ENCODE data around the gene PSTPIP1. TPM values are rescaled to one million over a fixed set of nuclear protein-coding genes. Genes with fewer than 3 reads are reported as not detected.

Gene PSTPIP1
- total and polyA plus RNA-seq, 10 of the 15 experiments (the other 5 are each of a cell fraction or from before 2014, with no cell fraction given) = 0.50 to 29.3 (median 14.5) TPM

DNA sequence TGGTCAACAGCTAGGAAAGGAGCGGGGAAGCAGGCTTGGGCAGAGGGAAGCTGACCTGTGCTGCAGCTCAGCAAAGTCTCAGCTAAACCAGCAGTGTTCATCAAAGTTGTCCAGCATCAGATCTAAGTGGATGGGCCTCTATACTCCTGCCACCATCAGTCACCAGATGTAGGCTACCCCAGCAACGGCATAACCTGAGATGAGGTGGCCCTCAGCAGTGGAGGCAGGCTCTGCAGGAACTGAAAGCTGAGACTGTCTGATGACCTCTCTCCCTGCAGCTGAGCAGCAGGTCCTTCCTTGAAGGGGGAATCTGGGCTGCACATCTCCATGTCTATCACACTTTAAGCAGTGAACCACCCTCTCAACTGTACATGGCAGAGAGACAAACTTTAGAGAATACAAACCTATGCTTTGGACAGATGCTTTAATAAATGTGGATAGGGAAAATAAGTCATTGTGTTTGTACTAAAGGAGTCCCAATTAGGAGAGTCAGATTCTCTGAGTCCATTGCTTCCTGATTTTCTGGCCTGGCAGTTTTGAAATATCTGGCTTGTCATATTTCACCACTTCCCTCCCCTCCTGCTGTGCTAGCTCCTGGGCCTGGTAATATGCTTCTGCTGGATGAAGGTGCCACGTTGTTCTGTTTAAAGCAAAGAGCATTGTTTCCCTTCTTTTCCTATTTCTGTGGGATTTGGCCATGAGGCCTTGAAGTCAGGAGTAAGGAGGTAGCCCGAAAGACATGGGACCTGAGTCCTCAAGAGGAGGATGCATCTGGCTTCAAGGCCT, 11.1 kb upstream of the PSTPIP1 start (continued):
- TF ChIP-seq CHD1 (IDR thresholded peaks at IDR 0.05; ENCODE audit: low read depth, low read length) (no peak), DPF2 (IDR thresholded peaks at IDR 0.05) (0 out of 2 replicates have a peak, but pooled peaks have one; percentile 25), IRF5 (IDR thresholded peaks at IDR 0.05; ENCODE audit: borderline replicate concordance) (no peak), ZSCAN29 (IDR thresholded peaks at IDR 0.05) (no peak), IKZF1 (conservative IDR thresholded peaks at IDR 0.05) (0 out of 2 replicates have a peak, but pooled peaks have one; percentile 28), ESRRA (IDR thresholded peaks at IDR 0.05; ENCODE audit: low read length) (no peak), RFX5 (IDR thresholded peaks at IDR 0.05; ENCODE audit: low read depth, low read length) (no peak)
- TF ChIP-seq, protein P1, sequence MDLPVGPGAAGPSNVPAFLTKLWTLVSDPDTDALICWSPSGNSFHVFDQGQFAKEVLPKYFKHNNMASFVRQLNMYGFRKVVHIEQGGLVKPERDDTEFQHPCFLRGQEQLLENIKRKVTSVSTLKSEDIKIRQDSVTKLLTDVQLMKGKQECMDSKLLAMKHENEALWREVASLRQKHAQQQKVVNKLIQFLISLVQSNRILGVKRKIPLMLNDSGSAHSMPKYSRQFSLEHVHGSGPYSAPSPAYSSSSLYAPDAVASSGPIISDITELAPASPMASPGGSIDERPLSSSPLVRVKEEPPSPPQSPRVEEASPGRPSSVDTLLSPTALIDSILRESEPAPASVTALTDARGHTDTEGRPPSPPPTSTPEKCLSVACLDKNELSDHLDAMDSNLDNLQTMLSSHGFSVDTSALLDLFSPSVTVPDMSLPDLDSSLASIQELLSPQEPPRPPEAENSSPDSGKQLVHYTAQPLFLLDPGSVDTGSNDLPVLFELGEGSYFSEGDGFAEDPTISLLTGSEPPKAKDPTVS (IDR thresholded peaks at IDR 0.05; ENCODE audit: low read depth, low read length) = no peak
- TF ChIP-seq, protein P2, sequence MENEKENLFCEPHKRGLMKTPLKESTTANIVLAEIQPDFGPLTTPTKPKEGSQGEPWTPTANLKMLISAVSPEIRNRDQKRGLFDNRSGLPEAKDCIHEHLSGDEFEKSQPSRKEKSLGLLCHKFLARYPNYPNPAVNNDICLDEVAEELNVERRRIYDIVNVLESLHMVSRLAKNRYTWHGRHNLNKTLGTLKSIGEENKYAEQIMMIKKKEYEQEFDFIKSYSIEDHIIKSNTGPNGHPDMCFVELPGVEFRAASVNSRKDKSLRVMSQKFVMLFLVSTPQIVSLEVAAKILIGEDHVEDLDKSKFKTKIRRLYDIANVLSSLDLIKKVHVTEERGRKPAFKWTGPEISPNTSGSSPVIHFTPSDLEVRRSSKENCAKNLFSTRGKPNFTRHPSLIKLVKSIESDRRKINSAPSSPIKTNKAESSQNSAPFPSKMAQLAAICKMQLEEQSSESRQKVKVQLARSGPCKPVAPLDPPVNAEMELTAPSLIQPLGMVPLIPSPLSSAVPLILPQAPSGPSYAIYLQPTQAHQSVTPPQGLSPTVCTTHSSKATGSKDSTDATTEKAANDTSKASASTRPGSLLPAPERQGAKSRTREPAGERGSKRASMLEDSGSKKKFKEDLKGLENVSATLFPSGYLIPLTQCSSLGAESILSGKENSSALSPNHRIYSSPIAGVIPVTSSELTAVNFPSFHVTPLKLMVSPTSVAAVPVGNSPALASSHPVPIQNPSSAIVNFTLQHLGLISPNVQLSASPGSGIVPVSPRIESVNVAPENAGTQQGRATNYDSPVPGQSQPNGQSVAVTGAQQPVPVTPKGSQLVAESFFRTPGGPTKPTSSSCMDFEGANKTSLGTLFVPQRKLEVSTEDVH (IDR thresholded peaks at IDR 0.05; ENCODE audit: low read depth, partially characterized antibody) = no peak
- TF ChIP-seq, protein P3, sequence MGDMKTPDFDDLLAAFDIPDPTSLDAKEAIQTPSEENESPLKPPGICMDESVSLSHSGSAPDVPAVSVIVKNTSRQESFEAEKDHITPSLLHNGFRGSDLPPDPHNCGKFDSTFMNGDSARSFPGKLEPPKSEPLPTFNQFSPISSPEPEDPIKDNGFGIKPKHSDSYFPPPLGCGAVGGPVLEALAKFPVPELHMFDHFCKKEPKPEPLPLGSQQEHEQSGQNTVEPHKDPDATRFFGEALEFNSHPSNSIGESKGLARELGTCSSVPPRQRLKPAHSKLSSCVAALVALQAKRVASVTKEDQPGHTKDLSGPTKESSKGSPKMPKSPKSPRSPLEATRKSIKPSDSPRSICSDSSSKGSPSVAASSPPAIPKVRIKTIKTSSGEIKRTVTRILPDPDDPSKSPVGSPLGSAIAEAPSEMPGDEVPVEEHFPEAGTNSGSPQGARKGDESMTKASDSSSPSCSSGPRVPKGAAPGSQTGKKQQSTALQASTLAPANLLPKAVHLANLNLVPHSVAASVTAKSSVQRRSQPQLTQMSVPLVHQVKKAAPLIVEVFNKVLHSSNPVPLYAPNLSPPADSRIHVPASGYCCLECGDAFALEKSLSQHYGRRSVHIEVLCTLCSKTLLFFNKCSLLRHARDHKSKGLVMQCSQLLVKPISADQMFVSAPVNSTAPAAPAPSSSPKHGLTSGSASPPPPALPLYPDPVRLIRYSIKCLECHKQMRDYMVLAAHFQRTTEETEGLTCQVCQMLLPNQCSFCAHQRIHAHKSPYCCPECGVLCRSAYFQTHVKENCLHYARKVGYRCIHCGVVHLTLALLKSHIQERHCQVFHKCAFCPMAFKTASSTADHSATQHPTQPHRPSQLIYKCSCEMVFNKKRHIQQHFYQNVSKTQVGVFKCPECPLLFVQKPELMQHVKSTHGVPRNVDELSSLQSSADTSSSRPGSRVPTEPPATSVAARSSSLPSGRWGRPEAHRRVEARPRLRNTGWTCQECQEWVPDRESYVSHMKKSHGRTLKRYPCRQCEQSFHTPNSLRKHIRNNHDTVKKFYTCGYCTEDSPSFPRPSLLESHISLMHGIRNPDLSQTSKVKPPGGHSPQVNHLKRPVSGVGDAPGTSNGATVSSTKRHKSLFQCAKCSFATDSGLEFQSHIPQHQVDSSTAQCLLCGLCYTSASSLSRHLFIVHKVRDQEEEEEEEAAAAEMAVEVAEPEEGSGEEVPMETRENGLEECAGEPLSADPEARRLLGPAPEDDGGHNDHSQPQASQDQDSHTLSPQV (IDR thresholded peaks at IDR 0.05) = no peak
